GM12801 (cell line): ENCODE data around the gene MYG1.

Source experiments
- TF ChIP-seq, protein P1 (sequence below): IDR thresholded peaks from one replicate; pipeline ENCODE4 v1.5.1; 2011; ENCODE audit warnings: control low read depth; ENCODE audit not compliant: insufficient read length; ENCODE audit errors: extremely low read depth

MYG1 gene

DNA sequence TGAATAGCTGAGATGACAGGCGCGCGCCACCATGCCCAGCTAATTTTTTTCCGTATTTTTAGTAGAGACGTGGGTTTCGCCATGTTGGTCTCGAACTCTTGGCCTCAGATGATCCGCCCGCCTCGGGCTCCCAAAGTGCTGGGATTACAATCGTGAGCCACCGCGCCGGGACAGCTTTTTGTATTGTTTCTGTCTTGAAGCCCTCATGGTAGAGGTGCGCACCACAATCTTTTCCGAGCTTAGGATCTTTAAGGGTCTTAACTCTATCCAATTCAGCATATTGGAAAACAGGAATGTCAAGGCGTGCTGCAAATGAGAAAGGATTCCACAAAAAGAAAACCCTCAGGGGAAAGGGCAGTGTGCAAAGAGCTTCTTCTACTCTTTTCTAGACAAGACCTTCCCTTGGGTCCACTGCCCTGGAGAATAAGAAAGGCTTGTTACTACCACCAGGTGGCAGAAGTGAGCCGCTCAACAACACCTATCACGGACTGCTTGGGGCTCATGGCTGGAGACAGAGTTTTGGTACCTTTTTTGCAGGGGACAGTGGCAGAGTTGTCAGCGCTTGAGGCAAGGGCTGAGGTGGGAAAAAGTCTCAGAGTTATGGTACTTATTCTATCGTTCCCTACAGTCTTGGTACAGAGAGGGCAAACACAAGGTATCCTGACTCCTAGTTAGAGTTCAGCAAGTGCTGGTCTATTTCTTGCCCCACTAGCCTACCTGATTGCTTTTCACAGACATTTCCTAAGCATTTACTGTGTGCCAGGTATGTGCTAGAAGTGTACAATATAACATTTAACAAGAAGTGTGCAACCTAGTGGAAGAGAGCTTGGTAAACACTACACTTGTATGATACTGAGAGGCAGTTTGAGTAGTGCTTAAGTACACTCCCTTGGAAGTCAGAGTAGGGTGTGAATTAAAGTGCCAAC lies 53.1 kb downstream of the MYG1 start:
- TF ChIP-seq, protein P1, sequence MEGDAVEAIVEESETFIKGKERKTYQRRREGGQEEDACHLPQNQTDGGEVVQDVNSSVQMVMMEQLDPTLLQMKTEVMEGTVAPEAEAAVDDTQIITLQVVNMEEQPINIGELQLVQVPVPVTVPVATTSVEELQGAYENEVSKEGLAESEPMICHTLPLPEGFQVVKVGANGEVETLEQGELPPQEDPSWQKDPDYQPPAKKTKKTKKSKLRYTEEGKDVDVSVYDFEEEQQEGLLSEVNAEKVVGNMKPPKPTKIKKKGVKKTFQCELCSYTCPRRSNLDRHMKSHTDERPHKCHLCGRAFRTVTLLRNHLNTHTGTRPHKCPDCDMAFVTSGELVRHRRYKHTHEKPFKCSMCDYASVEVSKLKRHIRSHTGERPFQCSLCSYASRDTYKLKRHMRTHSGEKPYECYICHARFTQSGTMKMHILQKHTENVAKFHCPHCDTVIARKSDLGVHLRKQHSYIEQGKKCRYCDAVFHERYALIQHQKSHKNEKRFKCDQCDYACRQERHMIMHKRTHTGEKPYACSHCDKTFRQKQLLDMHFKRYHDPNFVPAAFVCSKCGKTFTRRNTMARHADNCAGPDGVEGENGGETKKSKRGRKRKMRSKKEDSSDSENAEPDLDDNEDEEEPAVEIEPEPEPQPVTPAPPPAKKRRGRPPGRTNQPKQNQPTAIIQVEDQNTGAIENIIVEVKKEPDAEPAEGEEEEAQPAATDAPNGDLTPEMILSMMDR = peak; percentile 29

DNA sequence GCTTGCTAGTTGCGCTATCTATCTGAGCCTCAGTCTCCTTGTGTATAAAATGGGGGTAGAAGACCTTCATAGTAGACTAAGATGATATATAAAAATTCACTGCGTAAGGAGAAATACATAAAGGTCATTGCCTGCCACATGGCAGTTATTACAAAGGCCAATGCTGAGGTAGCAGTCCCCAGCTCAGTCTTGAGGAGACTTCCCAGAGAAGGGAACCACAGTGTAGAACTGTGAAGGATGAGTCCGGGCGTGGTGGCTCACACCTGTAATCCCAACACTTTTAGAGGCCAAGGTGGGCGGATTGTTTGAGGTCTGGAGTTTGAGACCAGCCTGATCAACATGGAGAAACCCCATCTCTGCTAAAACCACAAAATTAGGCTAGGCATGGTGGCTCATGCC lies 53.8 kb downstream of the MYG1 start:
- TF ChIP-seq, protein P1 = no peak

DNA sequence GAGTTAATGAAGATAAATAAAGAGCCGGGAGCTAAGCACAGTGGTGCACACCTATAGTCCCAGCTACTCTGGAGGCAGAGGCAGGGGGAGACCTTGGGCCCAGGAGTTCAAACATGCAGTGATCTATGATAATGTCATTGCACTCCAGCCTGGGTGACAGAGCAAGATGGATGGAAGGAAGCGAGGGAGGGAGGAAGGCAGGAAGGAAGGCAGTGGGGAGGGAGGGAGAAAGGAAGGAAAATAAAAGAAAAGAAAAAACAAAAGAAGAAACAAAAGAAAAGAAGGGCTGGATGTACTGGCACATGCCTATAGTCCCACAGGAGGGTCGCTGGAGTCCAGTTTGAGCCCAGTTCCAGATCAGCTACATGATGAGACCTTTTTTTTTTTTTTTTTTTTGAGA lies 55.6 kb downstream of the MYG1 start:
- TF ChIP-seq, protein P1 = no peak
